ENCODE measurements around the gene PAPOLA. TPM values are rescaled to one million over a fixed set of nuclear protein-coding genes. Genes with fewer than 3 reads are reported as not detected.

The PAPOLA gene
- total RNA-seq: 100 to 1,000 TPM; 158 to 256 (median 177) TPM
- polyA plus RNA-seq: 10 to 100 TPM; 58.2 to 72.2 TPM
- 158 reads per million, percentile 91 among the genes with 10 or more reads in this experiment for total RNA-seq

DNA sequence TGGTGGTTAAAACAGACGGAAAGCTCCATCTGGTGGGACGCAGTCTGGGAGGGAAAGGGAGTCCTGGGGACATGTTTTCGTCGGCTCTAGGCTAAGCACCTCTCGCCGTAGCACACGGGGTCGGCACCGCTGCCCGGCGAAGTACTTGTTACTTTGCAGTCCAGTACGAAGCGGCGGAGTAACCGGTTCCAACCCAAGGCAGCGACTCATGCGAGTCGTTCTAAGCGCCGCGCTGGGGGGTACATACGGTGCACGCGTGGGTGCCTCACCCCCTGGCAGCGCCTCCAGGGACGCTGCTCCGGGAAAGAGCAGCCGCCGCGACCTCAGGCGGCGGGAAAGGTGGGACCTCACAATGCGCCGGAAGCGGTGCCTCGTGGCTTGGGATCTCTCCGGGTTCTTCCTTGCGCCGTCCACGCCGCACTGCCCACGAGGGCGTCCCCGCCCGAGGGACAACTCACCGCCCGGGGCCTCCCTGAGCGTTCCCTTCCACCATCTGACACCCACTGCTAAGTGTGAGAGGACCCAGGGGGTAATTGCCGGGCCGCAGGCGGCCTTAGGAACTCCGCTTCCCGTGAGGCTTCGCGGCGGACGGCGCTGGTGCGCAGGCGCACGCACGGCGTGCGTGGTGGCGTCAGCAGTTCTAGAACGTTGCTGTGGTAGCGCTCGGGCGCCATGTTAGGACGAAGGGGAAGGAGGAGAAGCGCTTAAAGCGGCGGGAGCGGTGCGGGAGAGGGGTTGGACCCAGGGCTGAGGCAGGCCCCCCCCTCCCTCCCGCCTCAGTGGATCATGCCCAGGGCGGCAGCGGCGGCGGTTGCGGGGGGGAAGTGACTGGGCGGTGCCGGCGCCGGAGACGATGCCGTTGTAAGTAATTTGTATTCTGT, at the start of gene PAPOLA:
PAPOLA (plus strand) TSS at position 643 of the 881 bp plus-strand sequence; CDS start at position 854, 211 bp downstream.
- peak; percentile 89 to 96 (median 94) for DNase-seq
- POLR2A ChIA-PET: interaction anchor here (0.5 kb wide), 1 partner anchor 459 kb away, joined by 3 read pairs; no protein-coding TSS in a partner anchor
- CTCF ChIA-PET: no interaction called here
- H3K27me3 Mint-ChIP-seq: peaks cover 0 to 14% (median 4%) of the 10 kb centered on the region in 5 donors
- peak within 1 kb of the TSS; percentile 92 to 100 (median 98) for H3K4me3 Mint-ChIP-seq
- no peaks in the 10 kb centered on the region for H3K27me3 ChIP-seq (ENCODE audit: control insufficient read depth in 2 of 2, insufficient read depth in 2 of 2, low read length in 2 of 2)
- peak within 1 kb of the TSS; percentile 87 for H3K4me3 ChIP-seq (ENCODE audit: low read length)
- intact Hi-C loops (cut with micrococcal nuclease): loop anchor here (1.0 to 10.0 kb wide), 10 partner anchors 15 to 1347 kb away; partner anchors contain the start of genes ATG2B (in 2 of the 2), GSKIP (in 2 of the 2), VRK1 (in 2 of the 2) and C14orf132 (in 1 of the 2)
- H3K27ac Mint-ChIP-seq: peak within 1 kb of the TSS; percentile 93 to 100 (median 98)
- H3K27ac ChIP-seq (ENCODE audit: low read depth, low read length): peak within 1 kb of the TSS; percentile 96
- peaks cover 0 to 6% (median 0%) of the 10 kb centered on the region in 3 experiments for H3K36me3 ChIP-seq (ENCODE audit: control insufficient read depth in 2 of 3, insufficient read depth in 3 of 3, low read length in 3 of 3)
- H3K4me1 ChIP-seq (ENCODE audit: control insufficient read depth in 2 of 2, insufficient read depth in 2 of 2, low read length in 2 of 2): peaks cover 34 to 40% of the 10 kb centered on the region in 2 donors
- H3K36me3 Mint-ChIP-seq: peaks cover 0 to 8% (median 6%) of the 10 kb centered on the region in 5 donors
- peaks cover 37 to 47% (median 41%) of the 10 kb centered on the region in 7 donors for H3K4me1 Mint-ChIP-seq
- no peaks in the 10 kb centered on the region for H3K9me3 ChIP-seq (ENCODE audit: control insufficient read depth in 2 of 3, low read length in 3 of 3)
- peak; percentile 94 for ATAC-seq
- peaks cover 0 to 2% (median 0%) of the 10 kb centered on the region in 11 donors for H3K9me3 Mint-ChIP-seq

GRCh38 chr14:96452684-96453083, 49.5 kb upstream of the PAPOLA start:
- Mint-ChIP-seq H3K27me3 (peaks cover under 1 to 4% (median 1%) of the 10 kb centered on the region in 5 donors), H3K36me3 (peaks cover 0 to 4% (median 0%) of the 10 kb centered on the region in 5 donors), H3K4me3 (no peak overlapping the region), H3K27ac (no peak overlapping the region), H3K4me1 (no peaks in the 10 kb centered on the region), H3K9me3 (no peaks in the 10 kb centered on the region)
- Histone ChIP-seq H3K4me3 (ENCODE audit: low read length) (no peak overlapping the region), H3K27ac (ENCODE audit: low read depth, low read length) (no peak overlapping the region), H3K4me1 (ENCODE audit: control insufficient read depth in 2 of 2, insufficient read depth in 2 of 2, low read length in 2 of 2) (no peaks in the 10 kb centered on the region), H3K36me3 (ENCODE audit: control insufficient read depth in 2 of 3, insufficient read depth in 3 of 3, low read length in 3 of 3) (no peaks in the 10 kb centered on the region), H3K9me3 (ENCODE audit: control insufficient read depth in 2 of 3, low read length in 3 of 3) (no peaks in the 10 kb centered on the region), H3K27me3 (ENCODE audit: control insufficient read depth in 2 of 2, insufficient read depth in 2 of 2, low read length in 2 of 2) (no peaks in the 10 kb centered on the region)
- no peak for DNase-seq
- intact Hi-C loops (cut with micrococcal nuclease): no loop called here
- no peak for ATAC-seq
- CTCF ChIA-PET: no interaction called here
- POLR2A ChIA-PET: no interaction called here

- Histone ChIP-seq H3K27me3 (ENCODE audit: control insufficient read depth in 2 of 2, insufficient read depth in 2 of 2, low read length in 2 of 2) (no peaks in the 10 kb centered on the region), H3K27ac (ENCODE audit: low read depth, low read length) (no peak overlapping the region), H3K36me3 (ENCODE audit: control insufficient read depth in 2 of 3, insufficient read depth in 3 of 3, low read length in 3 of 3) (no peaks in the 10 kb centered on the region), H3K4me3 (ENCODE audit: low read length) (no peak overlapping the region), H3K9me3 (ENCODE audit: control insufficient read depth in 2 of 3, low read length in 3 of 3) (no peaks in the 10 kb centered on the region), H3K4me1 (ENCODE audit: control insufficient read depth in 2 of 2, insufficient read depth in 2 of 2, low read length in 2 of 2) (no peaks in the 10 kb centered on the region)
- no peaks in the 10 kb centered on the region for H3K4me1 Mint-ChIP-seq
- no peaks in the 10 kb centered on the region for H3K9me3 Mint-ChIP-seq
- ChIA-PET POLR2A (no interaction called here), CTCF (no interaction called here)
- no peak overlapping the region for H3K4me3 Mint-ChIP-seq
- peaks cover 0 to 4% (median 0%) of the 10 kb centered on the region in 5 donors for H3K36me3 Mint-ChIP-seq
- DNase-seq (no peak), ATAC-seq (no peak)
- intact Hi-C loops (cut with micrococcal nuclease): no loop called here
- no peak overlapping the region for H3K27ac Mint-ChIP-seq
- peaks cover 3 to 10% (median 5%) of the 10 kb centered on the region in 5 donors for H3K27me3 Mint-ChIP-seq
These were observed 46.6 kb upstream of the PAPOLA start for GRCh38 chr14:96455588-96455987.

- Mint-ChIP-seq H3K27me3 (peaks cover 3 to 10% (median 5%) of the 10 kb centered on the region in 5 donors), H3K9me3 (no peaks in the 10 kb centered on the region), H3K4me3 (no peak overlapping the region), H3K4me1 (peaks cover 0 to 8% (median 7%) of the 10 kb centered on the region in 7 donors), H3K27ac (no peak overlapping the region), H3K36me3 (peaks cover 0 to 4% (median 0%) of the 10 kb centered on the region in 5 donors)
- Histone ChIP-seq H3K4me1 (ENCODE audit: control insufficient read depth in 2 of 2, insufficient read depth in 2 of 2, low read length in 2 of 2) (no peaks in the 10 kb centered on the region), H3K27me3 (ENCODE audit: control insufficient read depth in 2 of 2, insufficient read depth in 2 of 2, low read length in 2 of 2) (no peaks in the 10 kb centered on the region), H3K36me3 (ENCODE audit: control insufficient read depth in 2 of 3, insufficient read depth in 3 of 3, low read length in 3 of 3) (no peaks in the 10 kb centered on the region), H3K27ac (ENCODE audit: low read depth, low read length) (no peak overlapping the region), H3K4me3 (ENCODE audit: low read length) (no peak overlapping the region), H3K9me3 (ENCODE audit: control insufficient read depth in 2 of 3, low read length in 3 of 3) (no peaks in the 10 kb centered on the region)
- intact Hi-C loops (cut with micrococcal nuclease): no loop called here
- ATAC-seq (no peak), DNase-seq (no peak)
- ChIA-PET POLR2A (no interaction called here), CTCF (no interaction called here)
These were observed 42.3 kb upstream of the PAPOLA start for GRCh38 chr14:96459851-96460250.

DNA sequence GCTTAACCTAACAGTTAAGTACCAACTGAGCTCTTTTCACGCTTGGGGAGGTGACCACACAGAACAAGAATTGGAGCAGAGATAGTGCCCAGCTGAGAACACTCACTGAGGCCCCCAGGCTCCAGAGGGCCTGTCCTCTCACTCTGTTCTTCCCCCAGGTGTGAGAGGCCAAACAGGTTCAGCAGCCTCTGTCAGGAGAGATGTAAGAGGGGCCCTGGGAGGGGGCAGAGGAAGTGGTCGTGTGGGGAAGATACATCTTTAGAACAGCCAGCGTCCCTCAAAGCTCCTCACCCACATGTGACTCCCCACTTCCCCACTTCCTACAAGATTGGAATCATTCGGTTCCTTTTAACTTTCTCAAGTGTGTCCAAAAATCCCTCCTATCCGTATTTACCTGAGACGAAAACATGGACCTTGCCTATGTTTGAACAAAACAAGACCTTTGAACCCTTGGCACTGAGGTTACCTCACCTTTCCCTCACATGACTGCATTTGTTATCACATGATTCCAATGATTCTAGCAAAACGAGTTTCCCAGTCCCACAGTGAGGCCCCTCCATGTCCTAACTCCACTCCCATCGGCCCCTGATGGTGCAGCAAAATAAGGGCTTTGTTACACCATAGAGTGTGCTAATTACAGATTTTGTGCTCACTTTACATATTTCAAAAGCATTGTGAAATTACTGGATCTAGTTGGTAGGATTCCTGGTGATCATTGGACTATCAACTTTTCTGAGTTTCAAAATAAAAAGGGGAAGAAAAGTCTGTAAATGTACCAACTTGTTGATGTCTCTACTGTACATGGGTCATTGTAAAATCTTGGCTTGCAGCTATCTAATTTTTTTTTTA, 40.0 kb upstream of the PAPOLA start:
- Histone ChIP-seq H3K4me1 (ENCODE audit: control insufficient read depth in 2 of 2, insufficient read depth in 2 of 2, low read length in 2 of 2) (no peaks in the 10 kb centered on the region), H3K9me3 (ENCODE audit: control insufficient read depth in 2 of 3, low read length in 3 of 3) (no peaks in the 10 kb centered on the region), H3K4me3 (ENCODE audit: low read length) (no peak overlapping the region), H3K27me3 (ENCODE audit: control insufficient read depth in 2 of 2, insufficient read depth in 2 of 2, low read length in 2 of 2) (no peaks in the 10 kb centered on the region), H3K36me3 (ENCODE audit: control insufficient read depth in 2 of 3, insufficient read depth in 3 of 3, low read length in 3 of 3) (no peaks in the 10 kb centered on the region), H3K27ac (ENCODE audit: low read depth, low read length) (no peak overlapping the region)
- no peak overlapping the region for H3K4me3 Mint-ChIP-seq
- no peaks in the 10 kb centered on the region for H3K36me3 Mint-ChIP-seq
- peaks cover 0 to 8% (median 7%) of the 10 kb centered on the region in 7 donors for H3K4me1 Mint-ChIP-seq
- CTCF ChIA-PET: interaction anchor here (0.6 kb wide), 1 partner anchor 37 kb away, joined by 5 read pairs; no protein-coding TSS in a partner anchor
- H3K9me3 Mint-ChIP-seq: no peaks in the 10 kb centered on the region
- peaks cover 3 to 8% (median 5%) of the 10 kb centered on the region in 5 donors for H3K27me3 Mint-ChIP-seq
- no peak for DNase-seq
- no peak overlapping the region for H3K27ac Mint-ChIP-seq
- no peak for ATAC-seq
- POLR2A ChIA-PET: no interaction called here
- intact Hi-C loops (cut with micrococcal nuclease): no loop called here

GRCh38 chr14:96464136-96464535, 38.0 kb upstream of the PAPOLA start:
- H3K27me3 Mint-ChIP-seq: peaks cover 0 to 3% (median 0%) of the 10 kb centered on the region in 5 donors

More at GRCh38 chr14:96464136-96464535, 38.0 kb upstream of the PAPOLA start:
- no peaks in the 10 kb centered on the region for H3K36me3 ChIP-seq (ENCODE audit: control insufficient read depth in 2 of 3, insufficient read depth in 3 of 3, low read length in 3 of 3)
- no peak overlapping the region for H3K27ac ChIP-seq (ENCODE audit: low read depth, low read length)
- Mint-ChIP-seq H3K4me1 (peaks cover 0 to 8% (median 7%) of the 10 kb centered on the region in 7 donors), H3K4me3 (no peak overlapping the region), H3K9me3 (no peaks in the 10 kb centered on the region), H3K27ac (no peak overlapping the region), H3K36me3 (no peaks in the 10 kb centered on the region)
- ATAC-seq: no peak
- ChIA-PET POLR2A (no interaction called here), CTCF (no interaction called here)
- no peak for DNase-seq
- no peaks in the 10 kb centered on the region for H3K27me3 ChIP-seq (ENCODE audit: control insufficient read depth in 2 of 2, insufficient read depth in 2 of 2, low read length in 2 of 2)
- H3K9me3 ChIP-seq (ENCODE audit: control insufficient read depth in 2 of 3, low read length in 3 of 3): no peaks in the 10 kb centered on the region
- no peak overlapping the region for H3K4me3 ChIP-seq (ENCODE audit: low read length)
- H3K4me1 ChIP-seq (ENCODE audit: control insufficient read depth in 2 of 2, insufficient read depth in 2 of 2, low read length in 2 of 2): no peaks in the 10 kb centered on the region
- intact Hi-C loops (cut with micrococcal nuclease): no loop called here

Data from naive thymus-derived CD4-positive, alpha-beta T cell (primary cell).